Stomach (tissue), 9 donors: ENCODE results near the gene ITGB2. TPM values are rescaled to one million over a fixed set of nuclear protein-coding genes. Genes with fewer than 3 reads are reported as not detected.

ENCODE experiments used
- DNase-seq, 2 donors: peaks; one replicate each; pipeline versions ENCODE4 v3.0.0 to v3.0.0-alpha.2; 2013 to 2019
- H3K27ac ChIP-seq, 5 donors: fragments of 200-600 bp in 4 of 5; sonication (generic) in 4 of 5; one replicate each; pipeline ENCODE4 v1.5.1; 2013 to 2019; ENCODE audit warnings: mild to moderate bottlenecking in 1 of 5, moderate library complexity in 1 of 5
- H3K27me3 ChIP-seq, 3 donors: fragments of 200-600 bp; sonication (generic); one replicate each; pipeline ENCODE4 v1.5.1; 2017 to 2019; ENCODE audit warnings: mixed run types in 1 of 3
- H3K36me3 ChIP-seq, 4 donors: fragments of 200-600 bp; sonication (generic); 1 replicate in 3 of 4; 2 replicates in 1 of 4; pipeline ENCODE4 v1.5.1; 2016 to 2019
- H3K4me1 ChIP-seq, 4 donors: fragments of 200-600 bp; sonication (generic); one replicate each; pipeline ENCODE4 v1.5.1; 2016 to 2019
- H3K4me3 ChIP-seq, 4 donors: fragments of 200-600 bp; sonication (generic) in 3 of 4; one replicate each; pipeline ENCODE4 v1.5.1; 2016 to 2019; ENCODE audit warnings: mild to moderate bottlenecking in 1 of 4
- H3K9me3 ChIP-seq, 4 donors: fragments of 200-600 bp; sonication (generic); one replicate each; pipeline ENCODE4 v1.5.1; 2016 to 2019
- CTCF ChIP-seq, 7 experiments: fragments of 450-650 bp in 4 of 7; fragments of 200-600 bp in 3 of 7; sonication (generic) in 3 of 7; IDR thresholded peaks; one replicate each; pipeline ENCODE4 v1.5.1; 2016 to 2019; ENCODE audit warnings: antibody characterized with exemption in 7 of 7, control low read depth in 2 of 7, mild to moderate bottlenecking in 1 of 7
- EP300 ChIP-seq: sonication (generic); formaldehyde crosslinking; IDR thresholded peaks from one replicate; pipeline ENCODE4 v1.6.1; 2017; ENCODE audit warnings: antibody characterized with exemption
- POLR2A ChIP-seq, 4 donors: fragments of 450-650 bp; IDR thresholded peaks; one replicate each; pipeline ENCODE4 v1.6.1; 2016; ENCODE audit warnings: antibody characterized with exemption in 4 of 4, control low read depth in 2 of 4, mild to moderate bottlenecking in 1 of 4, moderate library complexity in 1 of 4
- POLR2AphosphoS5 ChIP-seq, 3 donors: sonication (generic); formaldehyde crosslinking; IDR thresholded peaks; one replicate each; pipeline ENCODE4 v1.6.1; 2016; ENCODE audit warnings: antibody characterized with exemption in 3 of 3
- WGBS, 5 donors: extraction: QIAGEN DNeasy Blood & Tissue Kit in 3 of 5; methylation state at CpG; one replicate each; pipeline versions ENCODE4 v1.1.5 to v1.1.7; 2013 to 2018; 5-methylcytosine and 5-hydroxymethylcytosine counted together
- intact Hi-C: fragments of 100-400 bp; cut with DNase I; formaldehyde crosslinking; loops from one replicate; pipeline ENCODE4 v1.15.1; 2023; ENCODE audit warnings: low total_unique reads
- polyA plus RNA-seq, 3 donors: library from polyadenylated mRNA; stranded (reverse); fragments of 200-250 nt; gene quantifications; one replicate each; pipeline ENCODE4 v1.2.3, GENCODE V29; 2013
- total RNA-seq, 5 donors: library from RNA; depleted of rRNA; stranded (reverse); fragments of >200 nt; gene quantifications; one replicate each; pipeline versions ENCODE4 v1.1.0 to v1.2.3, GENCODE V29; 2014 to 2016
- donor health status: healthy with polysubstance abuse.
- donor health status: Bipolar disorder and iron deficiency.
- donor health status: healthy.

The ITGB2 gene
- total and polyA plus RNA-seq, 8 donors = 3.5 to 72.2 (median 15.1) TPM

GRCh38 chr21:44955798-44956175 lies 35.1 kb upstream of the ITGB2 start:
- Histone ChIP-seq H3K36me3 (peaks cover 9 to 77% (median 65%) of the 10 kb centered on the region in 4 donors), H3K4me3 (no peak overlapping the region), H3K27me3 (no peaks in the 10 kb centered on the region), H3K9me3 (no peaks in the 10 kb centered on the region), H3K27ac (peak overlapping the region in 1 of 5 donors; percentile 10), H3K4me1 (peaks cover 16 to 51% (median 34%) of the 10 kb centered on the region in 4 donors)
- TF ChIP-seq POLR2A (IDR thresholded peaks at IDR 0.05) (no peak), EP300 (no peak), POLR2AphosphoS5 (IDR thresholded peaks at IDR 0.05) (no peak), CTCF (IDR thresholded peaks at IDR 0.05) (no peak)
- intact Hi-C loops = no loop called here
- no peak for DNase-seq
- WGBS, 5 donors = 84 to 94% (median 89%) methylated on average over 13 to 16 of the region's 16 CpGs

GRCh38 chr21:44955141-44955797 lies 34.6 kb upstream of the ITGB2 start:
- WGBS, 5 donors = 77 to 90% (median 87%) methylated on average over 20 to 21 of the region's 21 CpGs

DNA sequence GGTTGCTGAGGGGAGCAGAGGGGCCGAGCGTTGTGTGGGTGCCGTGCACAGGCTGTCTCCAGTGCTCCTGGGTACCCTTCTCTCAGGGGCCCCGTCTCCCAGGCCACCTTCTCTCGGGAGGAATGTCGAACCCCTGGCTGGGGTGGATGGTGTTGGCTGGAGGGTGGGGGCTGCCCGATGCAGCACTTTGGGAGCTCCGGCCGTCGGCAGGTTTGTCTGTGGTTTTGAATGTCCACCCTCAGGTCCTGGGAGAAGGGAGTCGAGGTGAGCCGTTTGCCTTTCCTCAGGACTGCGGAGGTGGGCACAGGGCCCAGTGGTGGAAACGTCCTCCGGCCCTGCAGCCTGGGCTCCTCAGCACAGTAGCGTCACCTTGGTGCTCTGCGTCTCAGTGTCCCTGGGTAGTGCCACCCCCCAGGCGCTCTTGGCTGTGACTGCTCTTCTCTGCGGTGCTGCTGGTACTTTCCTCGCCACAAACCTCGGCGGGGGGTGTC lies 33.6 kb upstream of the ITGB2 start:
- intact Hi-C loops = loop anchor here (5.0 kb wide), 1 partner anchor 173 kb away; no protein-coding TSS in a partner anchor

More at GRCh38 chr21:44955141-44955797, 34.6 kb upstream of the ITGB2 start:
- DNase-seq = no peak
- Histone ChIP-seq H3K27ac (peak overlapping the region in 1 of 5 donors; percentile 10), H3K9me3 (no peaks in the 10 kb centered on the region), H3K4me3 (no peak overlapping the region), H3K36me3 (peaks cover 6 to 73% (median 62%) of the 10 kb centered on the region in 4 donors), H3K27me3 (no peaks in the 10 kb centered on the region), H3K4me1 (peaks cover 16 to 54% (median 34%) of the 10 kb centered on the region in 4 donors)
- intact Hi-C loops = no loop called here
- TF ChIP-seq CTCF (IDR thresholded peaks at IDR 0.05) (no peak), EP300 (no peak), POLR2AphosphoS5 (IDR thresholded peaks at IDR 0.05) (no peak), POLR2A (IDR thresholded peaks at IDR 0.05) (no peak)

GRCh38 chr21:44953628-44954021 lies 32.9 kb upstream of the ITGB2 start:
- WGBS, 5 donors = 89 to 97% (median 91%) methylated on average over 10 to 13 of the region's 13 CpGs
- Histone ChIP-seq H3K4me1 (peaks cover 8 to 54% (median 32%) of the 10 kb centered on the region in 4 donors), H3K4me3 (no peak overlapping the region), H3K27me3 (no peaks in the 10 kb centered on the region), H3K27ac (peak overlapping the region in 1 of 5 donors; percentile 82), H3K36me3 (peaks cover 5 to 75% (median 59%) of the 10 kb centered on the region in 4 donors), H3K9me3 (no peaks in the 10 kb centered on the region)
- no peak for DNase-seq
- TF ChIP-seq POLR2AphosphoS5 (IDR thresholded peaks at IDR 0.05) (no peak), CTCF (IDR thresholded peaks at IDR 0.05) (no peak), EP300 (no peak), POLR2A (IDR thresholded peaks at IDR 0.05) (no peak)
- intact Hi-C loops = loop anchor here (5.0 kb wide), 1 partner anchor 174 kb away; no protein-coding TSS in a partner anchor

More for the DNA sequence above, 33.6 kb upstream of the ITGB2 start:
- H3K27ac ChIP-seq = peak overlapping the region in 1 of 5 donors; percentile 82
- no peaks in the 10 kb centered on the region for H3K9me3 ChIP-seq
- no peak for DNase-seq
- peaks cover 5 to 68% (median 59%) of the 10 kb centered on the region in 4 donors for H3K36me3 ChIP-seq
- no peak overlapping the region for H3K4me3 ChIP-seq
- TF ChIP-seq EP300 (no peak), CTCF (IDR thresholded peaks at IDR 0.05) (no peak), POLR2AphosphoS5 (IDR thresholded peaks at IDR 0.05) (no peak), POLR2A (IDR thresholded peaks at IDR 0.05) (no peak)
- WGBS, 5 donors = 93 to 96% (median 94%) methylated on average over 15 to 22 of the region's 22 CpGs
- peaks cover 13 to 54% (median 36%) of the 10 kb centered on the region in 4 donors for H3K4me1 ChIP-seq
- H3K27me3 ChIP-seq = no peaks in the 10 kb centered on the region
